ENCODE data around the gene CDKN2AIPNL.

DNA sequence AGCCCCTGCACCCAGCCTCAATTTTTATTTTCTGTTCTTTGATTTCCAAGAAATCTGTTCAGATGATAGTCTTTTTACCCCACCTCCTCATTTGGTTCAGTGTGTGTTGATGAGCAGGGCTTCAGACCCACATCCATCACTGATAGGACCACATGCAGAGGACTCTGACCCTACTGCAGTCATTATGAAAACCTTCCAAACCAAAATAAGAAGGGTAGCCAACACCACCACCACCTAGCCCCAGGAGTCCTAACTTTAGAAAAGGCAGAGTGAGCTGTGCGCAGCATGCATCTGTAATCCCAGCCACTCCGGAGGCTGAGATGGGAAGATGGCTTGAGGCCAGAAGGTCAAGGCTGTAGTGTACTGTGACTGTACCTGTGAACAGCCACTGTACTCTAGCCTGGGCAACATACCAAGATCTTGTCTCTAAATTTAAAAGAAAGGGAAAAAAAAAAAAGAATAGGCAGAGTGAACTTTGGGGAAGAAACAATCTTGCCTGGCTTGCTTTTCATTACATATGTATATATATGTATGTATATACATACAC is 13.0 kb downstream of the CDKN2AIPNL start:
- TF ChIP-seq, protein P1, sequence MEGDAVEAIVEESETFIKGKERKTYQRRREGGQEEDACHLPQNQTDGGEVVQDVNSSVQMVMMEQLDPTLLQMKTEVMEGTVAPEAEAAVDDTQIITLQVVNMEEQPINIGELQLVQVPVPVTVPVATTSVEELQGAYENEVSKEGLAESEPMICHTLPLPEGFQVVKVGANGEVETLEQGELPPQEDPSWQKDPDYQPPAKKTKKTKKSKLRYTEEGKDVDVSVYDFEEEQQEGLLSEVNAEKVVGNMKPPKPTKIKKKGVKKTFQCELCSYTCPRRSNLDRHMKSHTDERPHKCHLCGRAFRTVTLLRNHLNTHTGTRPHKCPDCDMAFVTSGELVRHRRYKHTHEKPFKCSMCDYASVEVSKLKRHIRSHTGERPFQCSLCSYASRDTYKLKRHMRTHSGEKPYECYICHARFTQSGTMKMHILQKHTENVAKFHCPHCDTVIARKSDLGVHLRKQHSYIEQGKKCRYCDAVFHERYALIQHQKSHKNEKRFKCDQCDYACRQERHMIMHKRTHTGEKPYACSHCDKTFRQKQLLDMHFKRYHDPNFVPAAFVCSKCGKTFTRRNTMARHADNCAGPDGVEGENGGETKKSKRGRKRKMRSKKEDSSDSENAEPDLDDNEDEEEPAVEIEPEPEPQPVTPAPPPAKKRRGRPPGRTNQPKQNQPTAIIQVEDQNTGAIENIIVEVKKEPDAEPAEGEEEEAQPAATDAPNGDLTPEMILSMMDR (IDR thresholded peaks at IDR 0.05 in 2 of 3, conservative IDR thresholded peaks at IDR 0.05 in 1 of 3; ENCODE audit: borderline replicate concordance in 1 of 3, insufficient read depth in 1 of 3, low read depth in 2 of 3, low read length in 2 of 3) = no peak
- TF ChIP-seq, protein P2, sequence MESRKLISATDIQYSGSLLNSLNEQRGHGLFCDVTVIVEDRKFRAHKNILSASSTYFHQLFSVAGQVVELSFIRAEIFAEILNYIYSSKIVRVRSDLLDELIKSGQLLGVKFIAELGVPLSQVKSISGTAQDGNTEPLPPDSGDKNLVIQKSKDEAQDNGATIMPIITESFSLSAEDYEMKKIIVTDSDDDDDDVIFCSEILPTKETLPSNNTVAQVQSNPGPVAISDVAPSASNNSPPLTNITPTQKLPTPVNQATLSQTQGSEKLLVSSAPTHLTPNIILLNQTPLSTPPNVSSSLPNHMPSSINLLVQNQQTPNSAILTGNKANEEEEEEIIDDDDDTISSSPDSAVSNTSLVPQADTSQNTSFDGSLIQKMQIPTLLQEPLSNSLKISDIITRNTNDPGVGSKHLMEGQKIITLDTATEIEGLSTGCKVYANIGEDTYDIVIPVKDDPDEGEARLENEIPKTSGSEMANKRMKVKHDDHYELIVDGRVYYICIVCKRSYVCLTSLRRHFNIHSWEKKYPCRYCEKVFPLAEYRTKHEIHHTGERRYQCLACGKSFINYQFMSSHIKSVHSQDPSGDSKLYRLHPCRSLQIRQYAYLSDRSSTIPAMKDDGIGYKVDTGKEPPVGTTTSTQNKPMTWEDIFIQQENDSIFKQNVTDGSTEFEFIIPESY (IDR thresholded peaks at IDR 0.05; ENCODE audit: extremely low read depth, insufficient replicate concordance, low read length) = no peak
- TF ChIP-seq EGR1 (IDR thresholded peaks at IDR 0.05; ENCODE audit: low read depth) = no peak
- TF ChIP-seq, protein P3, sequence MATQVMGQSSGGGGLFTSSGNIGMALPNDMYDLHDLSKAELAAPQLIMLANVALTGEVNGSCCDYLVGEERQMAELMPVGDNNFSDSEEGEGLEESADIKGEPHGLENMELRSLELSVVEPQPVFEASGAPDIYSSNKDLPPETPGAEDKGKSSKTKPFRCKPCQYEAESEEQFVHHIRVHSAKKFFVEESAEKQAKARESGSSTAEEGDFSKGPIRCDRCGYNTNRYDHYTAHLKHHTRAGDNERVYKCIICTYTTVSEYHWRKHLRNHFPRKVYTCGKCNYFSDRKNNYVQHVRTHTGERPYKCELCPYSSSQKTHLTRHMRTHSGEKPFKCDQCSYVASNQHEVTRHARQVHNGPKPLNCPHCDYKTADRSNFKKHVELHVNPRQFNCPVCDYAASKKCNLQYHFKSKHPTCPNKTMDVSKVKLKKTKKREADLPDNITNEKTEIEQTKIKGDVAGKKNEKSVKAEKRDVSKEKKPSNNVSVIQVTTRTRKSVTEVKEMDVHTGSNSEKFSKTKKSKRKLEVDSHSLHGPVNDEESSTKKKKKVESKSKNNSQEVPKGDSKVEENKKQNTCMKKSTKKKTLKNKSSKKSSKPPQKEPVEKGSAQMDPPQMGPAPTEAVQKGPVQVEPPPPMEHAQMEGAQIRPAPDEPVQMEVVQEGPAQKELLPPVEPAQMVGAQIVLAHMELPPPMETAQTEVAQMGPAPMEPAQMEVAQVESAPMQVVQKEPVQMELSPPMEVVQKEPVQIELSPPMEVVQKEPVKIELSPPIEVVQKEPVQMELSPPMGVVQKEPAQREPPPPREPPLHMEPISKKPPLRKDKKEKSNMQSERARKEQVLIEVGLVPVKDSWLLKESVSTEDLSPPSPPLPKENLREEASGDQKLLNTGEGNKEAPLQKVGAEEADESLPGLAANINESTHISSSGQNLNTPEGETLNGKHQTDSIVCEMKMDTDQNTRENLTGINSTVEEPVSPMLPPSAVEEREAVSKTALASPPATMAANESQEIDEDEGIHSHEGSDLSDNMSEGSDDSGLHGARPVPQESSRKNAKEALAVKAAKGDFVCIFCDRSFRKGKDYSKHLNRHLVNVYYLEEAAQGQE (IDR thresholded peaks at IDR 0.05; ENCODE audit: low read depth) = no peak
- no peak for TF ChIP-seq POLR2A (IDR thresholded peaks at IDR 0.05; ENCODE audit: borderline replicate concordance, extremely low read depth, insufficient read depth, insufficient read length)
